Measurements from ENCODE around the gene KLHL1. TPM values are rescaled to one million over a fixed set of nuclear protein-coding genes. Genes with fewer than 3 reads are reported as not detected.

Gene KLHL1
- total RNA-seq, 4 donors from 2014 or later = not detected

GRCh38 chr13:70088926-70089325 lies 19.3 kb downstream of the KLHL1 start:
- no peak overlapping the region for H3K4me3 ChIP-seq (ENCODE audit: low read depth, poor library complexity, severe bottlenecking)
- 74 to 86% methylated on average over 2 of the region's 2 CpGs for WGBS, 2 donors
- TF ChIP-seq CTCF (IDR thresholded peaks at IDR 0.05) (no peak), POLR2A (IDR thresholded peaks at IDR 0.05) (no peak)
- intact Hi-C loops (cut with DNase I; ENCODE audit: low total_unique reads) = no loop called here
- DNase-seq (ENCODE audit: low spot score in 2 of 2) = no peak

GRCh38 chr13:70087247-70087646 lies 21.0 kb downstream of the KLHL1 start:
- intact Hi-C loops (cut with DNase I; ENCODE audit: low total_unique reads) = no loop called here
- no peak for DNase-seq (ENCODE audit: low spot score in 2 of 2)
- TF ChIP-seq POLR2A (IDR thresholded peaks at IDR 0.05) (no peak), CTCF (IDR thresholded peaks at IDR 0.05) (no peak)
- no peak overlapping the region for H3K4me3 ChIP-seq (ENCODE audit: low read depth, poor library complexity, severe bottlenecking)
- WGBS, 2 donors = 54% methylated on average over 4 of the region's 4 CpGs

GRCh38 chr13:70080012-70080411 lies 28.2 kb downstream of the KLHL1 start:
- 42% methylated on average over 4 of the region's 4 CpGs for WGBS, 2 donors
- intact Hi-C loops (cut with DNase I; ENCODE audit: low total_unique reads) = no loop called here
- no peak for DNase-seq (ENCODE audit: low spot score in 2 of 2)

GRCh38 chr13:70054572-70054971 lies 53.7 kb downstream of the KLHL1 start:
- H3K4me3 ChIP-seq (ENCODE audit: low read depth, poor library complexity, severe bottlenecking) = no peak overlapping the region
- no peak for TF ChIP-seq CTCF (IDR thresholded peaks at IDR 0.05)
- no peak for TF ChIP-seq POLR2A (IDR thresholded peaks at IDR 0.05)
- no peak for DNase-seq (ENCODE audit: low spot score in 2 of 2)
- intact Hi-C loops (cut with DNase I; ENCODE audit: low total_unique reads) = no loop called here

More at GRCh38 chr13:70080012-70080411, 28.2 kb downstream of the KLHL1 start:
- no peak for TF ChIP-seq POLR2A (IDR thresholded peaks at IDR 0.05)
- no peak for TF ChIP-seq CTCF (IDR thresholded peaks at IDR 0.05)
- no peak overlapping the region for H3K4me3 ChIP-seq (ENCODE audit: low read depth, poor library complexity, severe bottlenecking)

GRCh38 chr13:70051531-70051930 lies 56.7 kb downstream of the KLHL1 start:
- intact Hi-C loops (cut with DNase I; ENCODE audit: low total_unique reads) = no loop called here
- 59 to 63% methylated on average over 1 of the region's 1 CpG for WGBS, 2 donors
- H3K4me3 ChIP-seq (ENCODE audit: low read depth, poor library complexity, severe bottlenecking) = no peak overlapping the region
- no peak for DNase-seq (ENCODE audit: low spot score in 2 of 2)
- TF ChIP-seq POLR2A (IDR thresholded peaks at IDR 0.05) (no peak), CTCF (IDR thresholded peaks at IDR 0.05) (no peak)

GRCh38 chr13:70043685-70044084 lies 64.6 kb downstream of the KLHL1 start:
- TF ChIP-seq CTCF (IDR thresholded peaks at IDR 0.05) = no peak
- no peak for TF ChIP-seq POLR2A (IDR thresholded peaks at IDR 0.05)
- H3K4me3 ChIP-seq (ENCODE audit: low read depth, poor library complexity, severe bottlenecking) = no peak overlapping the region
- WGBS, 2 donors = 87 to 95% methylated on average over 1 of the region's 1 CpG
- DNase-seq (ENCODE audit: low spot score in 2 of 2) = no peak
- intact Hi-C loops (cut with DNase I; ENCODE audit: low total_unique reads) = no loop called here

Measured in lower leg skin (tissue), 4 donors.